Neuronal stem cell (in vitro differentiated cells): ENCODE data around the gene MTO1.

Source experiments
- DNase-seq: peaks from one replicate; pipeline ENCODE4 v3.0.0-alpha.2; 2013; ENCODE audit warnings: low spot score
- H2AFZ ChIP-seq: one replicate; pipeline ENCODE4 v1.6.1; 2013; ENCODE audit warnings: mild to moderate bottlenecking, low read length, inconsistent platforms
- H2AK5ac ChIP-seq: 2 replicates; pipeline ENCODE4 v1.6.1; 2013; ENCODE audit warnings: low read depth, mild to moderate bottlenecking, inconsistent platforms, low read length, moderate library complexity, mixed read lengths
- H2BK120ac ChIP-seq: 2 replicates; pipeline ENCODE4 v1.6.1; 2013; ENCODE audit warnings: low read depth, mild to moderate bottlenecking, inconsistent platforms, low read length, moderate library complexity, mixed read lengths
- H2BK12ac ChIP-seq: one replicate; pipeline ENCODE4 v1.6.1; 2013; ENCODE audit warnings: low read length, inconsistent platforms
- H2BK15ac ChIP-seq: 2 replicates; pipeline ENCODE4 v1.6.1; 2013; ENCODE audit warnings: mild to moderate bottlenecking, low read length, inconsistent platforms, mixed read lengths
- H2BK5ac ChIP-seq: one replicate; pipeline ENCODE4 v1.6.1; 2013; ENCODE audit warnings: inconsistent platforms, mild to moderate bottlenecking, low read length, moderate library complexity
- H3K14ac ChIP-seq: one replicate; pipeline ENCODE4 v1.6.1; 2013; ENCODE audit warnings: low read length, inconsistent platforms
- H3K18ac ChIP-seq: 2 replicates; pipeline ENCODE4 v1.6.1; 2013; ENCODE audit warnings: low read length, inconsistent platforms
- H3K23ac ChIP-seq: 2 replicates; pipeline ENCODE4 v1.6.1; 2013; ENCODE audit warnings: low read depth, mild to moderate bottlenecking, mixed read lengths, low read length, inconsistent platforms; ENCODE audit not compliant: poor library complexity
- H3K27ac ChIP-seq: replicated peaks from 3 replicates; pipeline ENCODE4 v1.5.1; 2013; ENCODE audit warnings: low read length, inconsistent platforms
- H3K27me3 ChIP-seq, 3 experiments: 2 replicates each; pipeline ENCODE4 v1.6.1; 2013; ENCODE audit warnings: low read length in 3 of 3, mild to moderate bottlenecking in 2 of 3, inconsistent platforms in 1 of 3, low read depth in 1 of 3, mixed read lengths in 1 of 3, moderate library complexity in 1 of 3; ENCODE audit not compliant: control insufficient read depth in 3 of 3, insufficient read depth in 3 of 3
- H3K36me3 ChIP-seq, 2 donors: replicated peaks in 1 of 2; 2 replicates each; pipeline ENCODE4 v1.6.1; 2013; ENCODE audit warnings: low read length in 2 of 2; ENCODE audit not compliant: control insufficient read depth in 2 of 2, insufficient read depth in 2 of 2
- H3K4ac ChIP-seq: 2 replicates; pipeline ENCODE4 v1.6.1; 2013; ENCODE audit warnings: inconsistent platforms, mild to moderate bottlenecking, low read length, moderate library complexity
- H3K4me1 ChIP-seq, 2 donors: 1 replicate in 1 of 2; 2 replicates in 1 of 2; pipeline ENCODE4 v1.6.1; 2013; ENCODE audit warnings: low read length in 2 of 2, low read depth in 1 of 2; ENCODE audit not compliant: control insufficient read depth in 2 of 2, insufficient read depth in 1 of 2
- H3K4me2 ChIP-seq: one replicate; pipeline ENCODE4 v1.6.1; 2013; ENCODE audit warnings: mild to moderate bottlenecking, low read length, inconsistent platforms; ENCODE audit not compliant: insufficient read depth, poor library complexity, severe bottlenecking
- H3K4me3 ChIP-seq, 2 donors: 2 replicates each; pipeline ENCODE4 v1.5.1; 2013; ENCODE audit warnings: low read length in 2 of 2, mild to moderate bottlenecking in 2 of 2, inconsistent platforms in 1 of 2, moderate library complexity in 1 of 2
- H3K79me1 ChIP-seq: one replicate; pipeline ENCODE4 v1.6.1; 2013; ENCODE audit warnings: low read depth, mild to moderate bottlenecking, inconsistent platforms, low read length, moderate library complexity
- H3K9ac ChIP-seq: one replicate; pipeline ENCODE4 v1.6.1; 2013; ENCODE audit warnings: mild to moderate bottlenecking, low read depth, low read length, inconsistent platforms; ENCODE audit not compliant: poor library complexity
- H3K9me3 ChIP-seq, 2 donors: replicated peaks in 1 of 2; 2 replicates each; pipeline versions ENCODE3 to v1.6.1; 2013; ENCODE audit warnings: low read length in 2 of 2, mild to moderate bottlenecking in 2 of 2, inconsistent platforms in 1 of 2, low read depth in 1 of 2, mixed read lengths in 1 of 2, moderate library complexity in 1 of 2; ENCODE audit not compliant: control insufficient read depth in 2 of 2, insufficient read depth in 1 of 2
- H4K8ac ChIP-seq: one replicate; pipeline ENCODE4 v1.6.1; 2013; ENCODE audit warnings: low read depth, mild to moderate bottlenecking, inconsistent platforms, low read length, moderate library complexity
- H4K91ac ChIP-seq: one replicate; pipeline ENCODE4 v1.6.1; 2013; ENCODE audit warnings: low read length, low read depth, mild to moderate bottlenecking, inconsistent platforms; ENCODE audit not compliant: poor library complexity
- WGBS, 2 donors: extraction: QIAGEN DNeasy Blood & Tissue Kit; methylation state at CpG; one replicate each; pipeline ENCODE4 v1.1.7; 2013; ENCODE audit warnings: missing lambda C conversion rate in 2 of 2, mixed read lengths in 1 of 2; ENCODE audit not compliant: insufficient read length in 2 of 2, insufficient replicate concordance in 1 of 2; ENCODE audit errors: extremely low coverage in 2 of 2; 5-methylcytosine and 5-hydroxymethylcytosine counted together

MTO1 gene

GRCh38 chr6:73525546-73526330 is 64.2 kb downstream of the MTO1 start:
- Histone ChIP-seq H3K9me3 (peaks cover 0 to 2% of the 10 kb centered on the region in 2 donors), H4K8ac (no peak overlapping the region), H3K9ac (no peak overlapping the region), H2AK5ac (no peak overlapping the region), H2BK120ac (no peak overlapping the region), H3K18ac (no peak overlapping the region), H3K4ac (no peak overlapping the region), H3K27me3 (no peaks in the 10 kb centered on the region), H3K27ac (no peak overlapping the region), H3K4me2 (no peak overlapping the region), H2BK12ac (no peak overlapping the region), H3K23ac (no peak overlapping the region), H3K4me1 (no peaks in the 10 kb centered on the region), H2AFZ (no peak overlapping the region), H3K36me3 (no peaks in the 10 kb centered on the region), H3K79me1 (no peaks in the 10 kb centered on the region), H4K91ac (no peak overlapping the region), H3K4me3 (no peak overlapping the region), H3K14ac (no peak overlapping the region), H2BK5ac (no peak overlapping the region), H2BK15ac (no peak overlapping the region)
- no peak for DNase-seq
- no CpG with 5 or more reads among the region's 3 CpGs for WGBS, 2 donors

GRCh38 chr6:73528897-73529296 is 67.4 kb downstream of the MTO1 start:
- H3K27me3 ChIP-seq = no peaks in the 10 kb centered on the region
- H2BK12ac ChIP-seq = no peak overlapping the region
- WGBS, 2 donors = no CpG with 5 or more reads among the region's 7 CpGs
- no peaks in the 10 kb centered on the region for H3K9me3 ChIP-seq
- no peaks in the 10 kb centered on the region for H3K36me3 ChIP-seq
- H3K79me1 ChIP-seq = no peaks in the 10 kb centered on the region
- H2BK15ac ChIP-seq = no peak overlapping the region
- H4K91ac ChIP-seq = no peak overlapping the region
- H2AK5ac ChIP-seq = no peak overlapping the region
- no peak for DNase-seq
- no peak overlapping the region for H4K8ac ChIP-seq
- no peak overlapping the region for H3K4me3 ChIP-seq
- H3K4me1 ChIP-seq = no peaks in the 10 kb centered on the region
- no peak overlapping the region for H2AFZ ChIP-seq
- H3K23ac ChIP-seq = no peak overlapping the region
- no peak overlapping the region for H3K14ac ChIP-seq
- H3K4ac ChIP-seq = no peak overlapping the region
- H2BK120ac ChIP-seq = no peak overlapping the region
- H3K18ac ChIP-seq = no peak overlapping the region
- no peak overlapping the region for H3K27ac ChIP-seq
- no peak overlapping the region for H2BK5ac ChIP-seq
- no peak overlapping the region for H3K4me2 ChIP-seq
- no peak overlapping the region for H3K9ac ChIP-seq

GRCh38 chr6:73532293-73532692 is 70.8 kb downstream of the MTO1 start:
- no peak overlapping the region for H2AK5ac ChIP-seq
- no peak overlapping the region for H3K27ac ChIP-seq
- no peak overlapping the region for H4K91ac ChIP-seq
- no peak overlapping the region for H3K4ac ChIP-seq
- H3K4me3 ChIP-seq = no peak overlapping the region
- no peak overlapping the region for H3K14ac ChIP-seq
- no peak overlapping the region for H2AFZ ChIP-seq
- WGBS, 2 donors = no CpG with 5 or more reads among the region's 3 CpGs
- H2BK120ac ChIP-seq = no peak overlapping the region
- no peaks in the 10 kb centered on the region for H3K27me3 ChIP-seq
- no peaks in the 10 kb centered on the region for H3K79me1 ChIP-seq
- no peak overlapping the region for H3K23ac ChIP-seq
- DNase-seq = no peak
- H2BK15ac ChIP-seq = no peak overlapping the region
- no peaks in the 10 kb centered on the region for H3K4me1 ChIP-seq
- H2BK5ac ChIP-seq = no peak overlapping the region
- no peak overlapping the region for H3K18ac ChIP-seq
- no peaks in the 10 kb centered on the region for H3K9me3 ChIP-seq
- no peak overlapping the region for H3K4me2 ChIP-seq
- H4K8ac ChIP-seq = no peak overlapping the region
- H3K36me3 ChIP-seq = no peaks in the 10 kb centered on the region
- H2BK12ac ChIP-seq = no peak overlapping the region
- no peak overlapping the region for H3K9ac ChIP-seq

GRCh38 chr6:73534628-73535027 is 73.1 kb downstream of the MTO1 start:
- H2BK5ac ChIP-seq = no peak overlapping the region
- H2BK120ac ChIP-seq = no peak overlapping the region
- no peak overlapping the region for H3K23ac ChIP-seq
- H3K14ac ChIP-seq = no peak overlapping the region
- WGBS, 2 donors = no CpG with 5 or more reads among the region's 2 CpGs
- H2AFZ ChIP-seq = no peak overlapping the region
- no peak overlapping the region for H3K18ac ChIP-seq
- DNase-seq = no peak
- no peak overlapping the region for H2BK12ac ChIP-seq
- no peak overlapping the region for H3K4ac ChIP-seq
- H2AK5ac ChIP-seq = no peak overlapping the region
- H4K8ac ChIP-seq = no peak overlapping the region
- H3K9ac ChIP-seq = no peak overlapping the region
- no peak overlapping the region for H3K4me3 ChIP-seq
- H3K4me1 ChIP-seq = no peaks in the 10 kb centered on the region
- H3K9me3 ChIP-seq = no peaks in the 10 kb centered on the region
- no peaks in the 10 kb centered on the region for H3K79me1 ChIP-seq
- no peak overlapping the region for H3K4me2 ChIP-seq
- no peaks in the 10 kb centered on the region for H3K36me3 ChIP-seq
- H3K27me3 ChIP-seq = no peaks in the 10 kb centered on the region
- no peak overlapping the region for H2BK15ac ChIP-seq
- H4K91ac ChIP-seq = no peak overlapping the region
- no peak overlapping the region for H3K27ac ChIP-seq
